Heart left ventricle (tissue), 16 donors: ENCODE results near the gene PIP4P1. TPM values are rescaled to one million over a fixed set of nuclear protein-coding genes. Genes with fewer than 3 reads are reported as not detected.

Experiments used
- ATAC-seq, 4 donors: fragments of 200-7000 bp; cut with Tn5 transposase; one replicate each; pipeline ENCODE4 v1.9.1; 2020 to 2022; ENCODE audit warnings: moderate library complexity in 4 of 4, mild to moderate bottlenecking in 3 of 4, moderate number of reproducible peaks in 1 of 4
- DNase-seq, 5 donors: peaks; one replicate each; pipeline ENCODE4 v3.0.0-alpha.2; 2020
- H3K27ac ChIP-seq, 12 donors: fragments of 200-600 bp; sonication (generic) in 4 of 12; one replicate each; pipeline versions ENCODE4 v1.5.0 to v1.8.0; 2016 to 2022; ENCODE audit warnings: mild to moderate bottlenecking in 2 of 12
- H3K27me3 ChIP-seq, 9 donors: fragments of 200-600 bp; sonication (generic) in 2 of 9; one replicate each; pipeline versions ENCODE4 v1.5.1 to v1.8.0; 2016 to 2022; ENCODE audit warnings: mild to moderate bottlenecking in 3 of 9
- H3K36me3 ChIP-seq, 9 donors: fragments of 200-600 bp; sonication (generic) in 2 of 9; one replicate each; pipeline versions ENCODE4 v1.5.0 to v1.8.0; 2018 to 2022; ENCODE audit warnings: mild to moderate bottlenecking in 2 of 9
- H3K4me1 ChIP-seq, 12 donors: fragments of 200-600 bp; sonication (generic) in 4 of 12; one replicate each; pipeline versions ENCODE4 v1.5.0 to v1.8.0; 2016 to 2022; ENCODE audit warnings: mild to moderate bottlenecking in 3 of 12
- H3K4me3 ChIP-seq, 12 donors: fragments of 200-600 bp; sonication (generic) in 4 of 12; one replicate each; pipeline versions ENCODE4 v1.5.0 to v1.8.0; 2017 to 2022; ENCODE audit warnings: mild to moderate bottlenecking in 9 of 12, moderate library complexity in 4 of 12
- H3K9me3 ChIP-seq, 12 donors: fragments of 200-600 bp; sonication (generic) in 4 of 12; one replicate each; pipeline versions ENCODE4 v1.5.0 to v1.8.0; 2016 to 2022; ENCODE audit warnings: mild to moderate bottlenecking in 1 of 12
- CTCF ChIP-seq, 12 donors: fragments of 200-600 bp; sonication (generic) in 4 of 12; IDR thresholded peaks; one replicate each; pipeline versions ENCODE4 v1.5.0 to v1.8.0; 2018 to 2022; ENCODE audit warnings: antibody characterized with exemption in 12 of 12, mild to moderate bottlenecking in 5 of 12
- POLR2A ChIP-seq, 2 donors: fragments of 450-650 bp; IDR thresholded peaks; one replicate each; pipeline ENCODE4 v1.6.1; 2017; ENCODE audit warnings: antibody characterized with exemption in 2 of 2, mild to moderate bottlenecking in 2 of 2, moderate library complexity in 2 of 2
- WGBS, 4 donors: extraction: QIAGEN DNeasy Blood & Tissue Kit in 2 of 4; methylation state at CpG; one replicate each; pipeline versions ENCODE4 v1.1.5 to v1.1.7; 2013 to 2018; 5-methylcytosine and 5-hydroxymethylcytosine counted together
- intact Hi-C, 10 donors: fragments of 100-400 bp; cut with DNase I; formaldehyde crosslinking; loops; one replicate each; pipeline versions ENCODE4 v1.11.1 to v1.14.2; 2022
- polyA plus RNA-seq, 2 donors: library from polyadenylated mRNA; stranded (reverse); fragments of 200-250 nt; gene quantifications; one replicate each; pipeline ENCODE4 v1.2.3, GENCODE V29; 2013
- total RNA-seq, 9 donors: library from RNA; depleted of rRNA in 2 of 9; stranded (reverse); fragments of >200 nt in 2 of 9; fragmentation: NEBNext Ultra II Directional in 3 of 9; extraction: Animal tissue kit (Norgen Biotek cat#: 25700) in 3 of 9; gene quantifications; one replicate each; pipeline versions ENCODE4 v1.1.0 to v1.2.4, GENCODE V29; 2016 to 2023
- donor health status: ischemic (EF 13 %, LVEDD 7.1; RV severe dilation, severe dysfunction).
- donor health status: healthy with polysubstance abuse.
- donor health status: DM: no; HTN: yes; CAD: no.
- donor health status: DM: no; HTN: no; CAD: no.
- donor health status: ischemic (EF 25% LVEDD 6.9; RV normal size, moderate dysfunction).
- donor health status: ischemic (EF 25% LVEDD 5.7; RV mildly dilated, moderate dysfunction).
- donor health status: healthy.
- donor health status: DM: yes; HTN: yes; CAD: no.
- donor health status: ischemic (EF 35%, LVEDD 5.7; RV mildly dilated, moderate dysfunction).
- donor health status: nonischemic (EF 11% LVEDD 7.7; RV severe dilation, severe dysfunction).
- donor health status: DM: yes; HTN: yes; CAD: no.
- donor health status: PGD.
- donor health status: ischemic (EF 29% LVEDD 5.4; RV normal size, mild dysfunction).
- donor health status: nonischemic (EF 23%, LVEDD 6.1; RV moderate dilation, normal function).

The PIP4P1 gene
- total and polyA plus RNA-seq, 11 donors, result 12.3 to 39.8 (median 18.0) TPM

- Histone ChIP-seq H3K4me3 (no peak overlapping the region), H3K27me3 (no peaks in the 10 kb centered on the region), H3K27ac (no peak overlapping the region), H3K36me3 (no peaks in the 10 kb centered on the region), H3K9me3 (no peaks in the 10 kb centered on the region), H3K4me1 (peaks cover 0 to 27% (median 5%) of the 10 kb centered on the region in 12 donors)
- 71 to 82% (median 80%) methylated on average over 7 of the region's 7 CpGs for WGBS, 4 donors
- intact Hi-C loops, result loop anchor here in 6 of 10 donors (5.0 to 10.0 kb wide), 4 partner anchors 35 to 267 kb away; partner anchors contain the start of genes RNASE4 (in 5 of the 6), ANG (in 3 of the 6) and OSGEP (in 1 of the 6)
- ATAC-seq (no peak), DNase-seq (no peak)
- TF ChIP-seq CTCF (IDR thresholded peaks at IDR 0.05) (no peak), POLR2A (IDR thresholded peaks at IDR 0.05) (no peak)
Measured at GRCh38 chr14:20417250-20418186, 43.7 kb downstream of the PIP4P1 start.

GRCh38 chr14:20416223-20416622 lies 45.0 kb downstream of the PIP4P1 start:
- H3K36me3 ChIP-seq, result no peaks in the 10 kb centered on the region
- H3K4me3 ChIP-seq, result no peak overlapping the region
- WGBS, 4 donors, result 91 to 98% (median 95%) methylated on average over 2 of the region's 2 CpGs
- ATAC-seq, result no peak
- H3K4me1 ChIP-seq, result peaks cover 0 to 39% (median 10%) of the 10 kb centered on the region in 12 donors
- TF ChIP-seq POLR2A (IDR thresholded peaks at IDR 0.05) (no peak), CTCF (IDR thresholded peaks at IDR 0.05) (no peak)
- no peaks in the 10 kb centered on the region for H3K9me3 ChIP-seq
- DNase-seq, result no peak
- intact Hi-C loops, result loop anchor here in 6 of 10 donors (5.0 to 10.0 kb wide), 4 partner anchors 36 to 269 kb away; partner anchors contain the start of genes RNASE4 (in 5 of the 6), ANG (in 3 of the 6) and OSGEP (in 1 of the 6)
- no peak overlapping the region for H3K27ac ChIP-seq
- no peaks in the 10 kb centered on the region for H3K27me3 ChIP-seq

GRCh38 chr14:20415782-20416206 lies 45.4 kb downstream of the PIP4P1 start:
- Histone ChIP-seq H3K4me3 (no peak overlapping the region), H3K9me3 (no peaks in the 10 kb centered on the region), H3K27me3 (no peaks in the 10 kb centered on the region), H3K36me3 (no peaks in the 10 kb centered on the region), H3K4me1 (peaks cover 0 to 44% (median 10%) of the 10 kb centered on the region in 12 donors), H3K27ac (no peak overlapping the region)
- ATAC-seq (peak in 2 of 4 donors; percentile 7), DNase-seq (no peak)
- 50 to 58% (median 54%) methylated on average over 3 of the region's 3 CpGs for WGBS, 4 donors
- peak; percentile 42 to 71 (median 54) for TF ChIP-seq CTCF (IDR thresholded peaks at IDR 0.05)
- no peak for TF ChIP-seq POLR2A (IDR thresholded peaks at IDR 0.05)
- intact Hi-C loops, result loop anchor here in 7 of 10 donors (2.0 to 10.0 kb wide), 5 partner anchors 37 to 269 kb away; partner anchors contain the start of genes RNASE4 (in 5 of the 7), ANG (in 3 of the 7) and OSGEP (in 1 of the 7)

- Histone ChIP-seq H3K4me3 (peak overlapping the region; percentile 58 to 98 (median 80)), H3K27ac (peak overlapping the region; percentile 79 to 98 (median 94)), H3K9me3 (no peaks in the 10 kb centered on the region), H3K36me3 (peaks cover 0 to 5% (median 0%) of the 10 kb centered on the region in 9 donors), H3K4me1 (peaks cover 0 to 41% (median 9%) of the 10 kb centered on the region in 12 donors), H3K27me3 (no peaks in the 10 kb centered on the region)
- peak in 1 of 5 donors; percentile 25 for DNase-seq
- ATAC-seq, result peak in 3 of 4 donors; percentile 3 to 23 (median 22)
- 0 to 2% (median 1%) methylated on average over 9 of the region's 9 CpGs for WGBS, 4 donors
- intact Hi-C loops, result loop anchor here (1.0 to 10.0 kb wide), 14 partner anchors 39 to 271 kb away; partner anchors contain the start of genes APEX1 (in 5 of the 10), RNASE4 (in 5 of the 10), ANG (in 3 of the 10) and OSGEP (in 3 of the 10)
- no peak for TF ChIP-seq POLR2A (IDR thresholded peaks at IDR 0.05)
- TF ChIP-seq CTCF (IDR thresholded peaks at IDR 0.05), result no peak
Measured at GRCh38 chr14:20413744-20414082, 47.5 kb downstream of the PIP4P1 start.
